Ishikawa (cell line): Measurements from ENCODE around the gene HDLBP.
A peak's percentile ranks its signal among the peaks of the same experiment; 100 is the strongest.

Source experiments
- CEBPB ChIP-seq: IDR thresholded peaks from 2 replicates; pipeline ENCODE4 v1.6.1; 2012
- CREB1 ChIP-seq: IDR thresholded peaks from 2 replicates; pipeline ENCODE4 v1.6.1; 2012; ENCODE audit warnings: low read depth
- EGR1 ChIP-seq: IDR thresholded peaks from 2 replicates; pipeline ENCODE4 v1.6.1; 2012
- EP300 ChIP-seq: IDR thresholded peaks from 2 replicates; pipeline ENCODE4 v1.6.1; 2012; ENCODE audit warnings: borderline replicate concordance
- FOXM1 ChIP-seq: IDR thresholded peaks from 2 replicates; pipeline ENCODE4 v1.6.1; 2012; ENCODE audit warnings: low read depth, borderline replicate concordance
- MAX ChIP-seq: IDR thresholded peaks from 2 replicates; pipeline ENCODE4 v1.6.1; 2012
- NFIC ChIP-seq: IDR thresholded peaks from 2 replicates; pipeline ENCODE4 v1.6.1; 2012
- RAD21 ChIP-seq: IDR thresholded peaks from 2 replicates; pipeline ENCODE4 v1.6.1; 2012; ENCODE audit warnings: low read depth
- REST ChIP-seq: IDR thresholded peaks from 2 replicates; pipeline ENCODE4 v1.6.1; 2012; ENCODE audit warnings: low read depth, mild to moderate bottlenecking
- TAF1 ChIP-seq: IDR thresholded peaks from 2 replicates; pipeline ENCODE4 v1.6.1; 2012; ENCODE audit warnings: low read depth, mild to moderate bottlenecking
- TCF12 ChIP-seq: IDR thresholded peaks from 2 replicates; pipeline ENCODE4 v1.6.1; 2012; ENCODE audit warnings: low read depth
- TEAD4 ChIP-seq: IDR thresholded peaks from 2 replicates; pipeline ENCODE4 v1.6.1; 2012
- USF1 ChIP-seq: IDR thresholded peaks from 2 replicates; pipeline ENCODE4 v1.6.1; 2012
- YY1 ChIP-seq: IDR thresholded peaks from 2 replicates; pipeline ENCODE4 v1.6.1; 2012; ENCODE audit warnings: low read depth
- ZBTB7A ChIP-seq: IDR thresholded peaks from 2 replicates; pipeline ENCODE4 v1.6.1; 2012; ENCODE audit warnings: low read depth

The HDLBP gene

GRCh38 chr2:241315093-241315878, at the start of gene HDLBP:
HDLBP (minus strand) TSS chr2:241315672; CDS start chr2:241266869, 48,803 bp downstream.
- peak; percentile 59; the same call in 1 of the 2 replicates for TF ChIP-seq MAX
- no peak for TF ChIP-seq FOXM1
- TF ChIP-seq CREB1 = peak; percentile 56; the same call in 1 of the 2 replicates
- no peak for TF ChIP-seq RAD21
- TF ChIP-seq TEAD4 = no peak; the same call in 1 of the 2 replicates
- TF ChIP-seq YY1 = peak; percentile 96
- peak; percentile 99 for TF ChIP-seq USF1
- 0 out of 2 replicates have a peak, but pooled peaks have one; percentile 67 for TF ChIP-seq TCF12
- peak; percentile 93 for TF ChIP-seq TAF1
- TF ChIP-seq NFIC = no peak; the same call in 1 of the 2 replicates
- 0 out of 2 replicates have a peak, but pooled peaks have one; percentile 15 for TF ChIP-seq EGR1
- TF ChIP-seq EP300 = peak; percentile 45; the same call in 1 of the 2 replicates
- TF ChIP-seq REST = no peak
- TF ChIP-seq ZBTB7A = no peak
- peak; percentile 71 for TF ChIP-seq CEBPB

- TF ChIP-seq RAD21 = no peak
- TF ChIP-seq TCF12 = no peak
- TF ChIP-seq EGR1 = no peak
- no peak for TF ChIP-seq CREB1
- TF ChIP-seq USF1 = no peak
- no peak for TF ChIP-seq CEBPB
- TF ChIP-seq REST = no peak
- no peak for TF ChIP-seq YY1
- no peak for TF ChIP-seq TEAD4
- no peak for TF ChIP-seq ZBTB7A
- no peak for TF ChIP-seq FOXM1
- TF ChIP-seq TAF1 = no peak
These were observed 49.3 kb upstream of the HDLBP start for GRCh38 chr2:241364781-241365180.

GRCh38 chr2:241363426-241363825, 48.0 kb upstream of the HDLBP start:
- TF ChIP-seq EGR1 (no peak), NFIC (no peak), MAX (no peak), REST (no peak), TAF1 (no peak), FOXM1 (no peak), TCF12 (no peak), ZBTB7A (no peak)

- no peak for TF ChIP-seq EP300
- no peak for TF ChIP-seq NFIC
- TF ChIP-seq FOXM1 = no peak
These were observed 44.1 kb upstream of the HDLBP start for GRCh38 chr2:241359481-241360045.
